Measurements from ENCODE around the gene PLEK. TPM values are rescaled to one million over a fixed set of nuclear protein-coding genes. Genes with fewer than 3 reads are reported as not detected.

Gene PLEK
- total and polyA plus RNA-seq, 7 donors, result 0.89 to 3.9 (median 2.3) TPM

- 71 to 92% (median 83%) methylated on average over 5 of the region's 5 CpGs for WGBS, 3 donors
- H3K27ac ChIP-seq, result no peak overlapping the region
- intact Hi-C loops (cut with DNase I), result no loop called here
- no peaks in the 10 kb centered on the region for H3K27me3 ChIP-seq (ENCODE audit: insufficient read depth in 3 of 3, low read length in 2 of 3)
- no peak overlapping the region for H3K4me3 ChIP-seq
- ATAC-seq, result no peak
- no peaks in the 10 kb centered on the region for H3K4me1 ChIP-seq
- no peaks in the 10 kb centered on the region for H3K36me3 ChIP-seq (ENCODE audit: insufficient read depth in 1 of 2, low read depth in 1 of 2)
- H3K9me3 ChIP-seq, result no peaks in the 10 kb centered on the region
- no peak for TF ChIP-seq CTCF (IDR thresholded peaks at IDR 0.05)
- DNase-seq, result no peak
These were observed 21.3 kb downstream of the PLEK start for GRCh38 chr2:68386365-68386764.

- H3K27ac ChIP-seq, result no peak overlapping the region
These were observed 22.6 kb downstream of the PLEK start for GRCh38 chr2:68387408-68388350.

GRCh38 chr2:68388358-68388757 is 23.3 kb downstream of the PLEK start:
- Histone ChIP-seq H3K36me3 (ENCODE audit: insufficient read depth in 1 of 2, low read depth in 1 of 2) (no peaks in the 10 kb centered on the region), H3K9me3 (no peaks in the 10 kb centered on the region), H3K27ac (no peak overlapping the region), H3K4me3 (no peak overlapping the region), H3K4me1 (no peaks in the 10 kb centered on the region), H3K27me3 (ENCODE audit: insufficient read depth in 3 of 3, low read length in 2 of 3) (no peaks in the 10 kb centered on the region)
- intact Hi-C loops (cut with DNase I), result no loop called here
- DNase-seq, result no peak
- ATAC-seq, result no peak
- no peak for TF ChIP-seq CTCF (IDR thresholded peaks at IDR 0.05)

More at GRCh38 chr2:68387408-68388350, 22.6 kb downstream of the PLEK start:
- Histone ChIP-seq H3K36me3 (ENCODE audit: insufficient read depth in 1 of 2, low read depth in 1 of 2) (no peaks in the 10 kb centered on the region), H3K4me1 (no peaks in the 10 kb centered on the region), H3K9me3 (no peaks in the 10 kb centered on the region), H3K27me3 (ENCODE audit: insufficient read depth in 3 of 3, low read length in 2 of 3) (no peaks in the 10 kb centered on the region), H3K4me3 (no peak overlapping the region)
- ATAC-seq (no peak), DNase-seq (no peak)
- TF ChIP-seq CTCF (IDR thresholded peaks at IDR 0.05), result no peak
- intact Hi-C loops (cut with DNase I), result no loop called here
- 32 to 39% (median 32%) methylated on average over 5 of the region's 5 CpGs for WGBS, 3 donors

GRCh38 chr2:68388772-68389171 is 23.7 kb downstream of the PLEK start:
- ATAC-seq, result no peak
- Histone ChIP-seq H3K27ac (no peak overlapping the region), H3K4me1 (no peaks in the 10 kb centered on the region), H3K27me3 (ENCODE audit: insufficient read depth in 3 of 3, low read length in 2 of 3) (no peaks in the 10 kb centered on the region), H3K4me3 (no peak overlapping the region), H3K9me3 (no peaks in the 10 kb centered on the region), H3K36me3 (ENCODE audit: insufficient read depth in 1 of 2, low read depth in 1 of 2) (no peaks in the 10 kb centered on the region)
- no peak for TF ChIP-seq CTCF (IDR thresholded peaks at IDR 0.05)
- intact Hi-C loops (cut with DNase I), result no loop called here
- no peak for DNase-seq
- WGBS, 3 donors, result 79 to 94% (median 80%) methylated on average over 1 of the region's 1 CpG

Data from psoas muscle (tissue), 8 donors.